ENCODE measurements around the gene ENC1. TPM values are rescaled to one million over a fixed set of nuclear protein-coding genes. Genes with fewer than 3 reads are reported as not detected.

ENC1 gene
- total and polyA plus RNA-seq, 2 of the 4 experiments (the other 2 are of a cell fraction), result 25.6 to 70.8 TPM

DNA sequence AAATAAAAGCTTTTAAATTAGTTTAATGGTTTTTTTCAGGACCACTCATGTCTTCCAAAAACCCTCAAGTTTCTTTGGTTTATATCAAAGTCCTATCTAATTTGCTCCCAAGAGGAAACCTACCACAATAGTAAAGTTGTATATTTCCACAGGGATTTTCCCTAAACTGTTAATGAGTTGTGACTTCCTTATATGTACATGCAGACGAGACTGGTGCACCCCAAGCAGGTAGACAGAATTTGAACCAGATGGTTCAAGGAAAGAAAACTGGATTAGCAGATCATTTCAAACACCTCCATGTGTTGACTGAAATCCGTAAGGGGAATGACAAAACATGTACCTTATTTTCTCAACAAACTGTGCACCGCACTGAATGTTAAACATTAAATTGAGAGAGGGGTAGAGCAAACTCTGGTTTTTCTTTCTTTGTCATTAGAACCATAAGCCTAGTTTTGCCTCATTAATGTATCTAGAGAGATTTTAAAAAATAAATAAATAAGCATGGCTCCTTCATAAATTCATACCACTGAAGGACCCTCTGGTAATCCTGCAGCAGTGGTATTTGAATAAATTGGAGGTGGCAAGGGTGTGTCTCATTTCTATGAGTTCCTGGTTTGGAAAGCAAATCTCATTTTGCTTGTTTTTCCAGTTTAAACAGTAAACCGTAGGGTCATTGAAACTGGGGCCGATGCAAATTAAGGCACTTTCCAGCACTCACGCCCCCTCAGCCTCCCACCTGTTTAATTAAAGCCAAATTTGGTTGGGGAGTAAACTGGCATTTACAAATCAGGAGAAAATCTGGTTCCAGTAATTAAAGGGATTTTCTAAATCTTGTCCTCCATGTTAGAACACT lies 51.1 kb downstream of the ENC1 start:
- no peak overlapping the region for H2BK5ac ChIP-seq (ENCODE audit: low read depth, low read length, poor library complexity, severe bottlenecking)
- no CpG with 5 or more reads among the region's 6 CpGs for WGBS, 2 experiments (ENCODE audit: extremely low coverage in 2 of 2, insufficient read length in 1 of 2)
- H3K18ac ChIP-seq (ENCODE audit: low read depth, low read length), result no peak overlapping the region
- no peak overlapping the region for H3K27ac ChIP-seq (ENCODE audit: insufficient read depth, low read length)
- dilution Hi-C loops (cut with HindIII; ENCODE audit: low sequenced_read_pairs, unreplicated experiment), result no loop called here
- no peak overlapping the region for H4K5ac ChIP-seq (ENCODE audit: low read depth, low read length)
- no peak overlapping the region for H3K4me3 ChIP-seq (ENCODE audit: insufficient read depth, low read depth, low read length)
- ATAC-seq (ENCODE audit: low read depth), result no peak
- H2BK15ac ChIP-seq (ENCODE audit: low read depth, low read length), result no peak overlapping the region
- no peak overlapping the region for H4K91ac ChIP-seq (ENCODE audit: insufficient read depth, low read depth, low read length)
- no peak overlapping the region for H3K14ac ChIP-seq (replicated peaks; ENCODE audit: low read depth, low read length)
- H4K8ac ChIP-seq (ENCODE audit: low read depth in 2 of 2, low read length in 2 of 2), result no peak overlapping the region
- H2AK9ac ChIP-seq (replicated peaks; ENCODE audit: low read depth, low read length, poor library complexity), result no peak overlapping the region
- no peaks in the 10 kb centered on the region for H4K20me1 ChIP-seq (ENCODE audit: insufficient read depth, low read length)
- TF ChIP-seq, protein P1, sequence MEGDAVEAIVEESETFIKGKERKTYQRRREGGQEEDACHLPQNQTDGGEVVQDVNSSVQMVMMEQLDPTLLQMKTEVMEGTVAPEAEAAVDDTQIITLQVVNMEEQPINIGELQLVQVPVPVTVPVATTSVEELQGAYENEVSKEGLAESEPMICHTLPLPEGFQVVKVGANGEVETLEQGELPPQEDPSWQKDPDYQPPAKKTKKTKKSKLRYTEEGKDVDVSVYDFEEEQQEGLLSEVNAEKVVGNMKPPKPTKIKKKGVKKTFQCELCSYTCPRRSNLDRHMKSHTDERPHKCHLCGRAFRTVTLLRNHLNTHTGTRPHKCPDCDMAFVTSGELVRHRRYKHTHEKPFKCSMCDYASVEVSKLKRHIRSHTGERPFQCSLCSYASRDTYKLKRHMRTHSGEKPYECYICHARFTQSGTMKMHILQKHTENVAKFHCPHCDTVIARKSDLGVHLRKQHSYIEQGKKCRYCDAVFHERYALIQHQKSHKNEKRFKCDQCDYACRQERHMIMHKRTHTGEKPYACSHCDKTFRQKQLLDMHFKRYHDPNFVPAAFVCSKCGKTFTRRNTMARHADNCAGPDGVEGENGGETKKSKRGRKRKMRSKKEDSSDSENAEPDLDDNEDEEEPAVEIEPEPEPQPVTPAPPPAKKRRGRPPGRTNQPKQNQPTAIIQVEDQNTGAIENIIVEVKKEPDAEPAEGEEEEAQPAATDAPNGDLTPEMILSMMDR (conservative IDR thresholded peaks at IDR 0.05; ENCODE audit: low read depth, low read length), result no peak
- no peak for TF ChIP-seq RCOR1 (IDR thresholded peaks at IDR 0.05; ENCODE audit: insufficient replicate concordance, low read length)
- TF ChIP-seq, protein P2, sequence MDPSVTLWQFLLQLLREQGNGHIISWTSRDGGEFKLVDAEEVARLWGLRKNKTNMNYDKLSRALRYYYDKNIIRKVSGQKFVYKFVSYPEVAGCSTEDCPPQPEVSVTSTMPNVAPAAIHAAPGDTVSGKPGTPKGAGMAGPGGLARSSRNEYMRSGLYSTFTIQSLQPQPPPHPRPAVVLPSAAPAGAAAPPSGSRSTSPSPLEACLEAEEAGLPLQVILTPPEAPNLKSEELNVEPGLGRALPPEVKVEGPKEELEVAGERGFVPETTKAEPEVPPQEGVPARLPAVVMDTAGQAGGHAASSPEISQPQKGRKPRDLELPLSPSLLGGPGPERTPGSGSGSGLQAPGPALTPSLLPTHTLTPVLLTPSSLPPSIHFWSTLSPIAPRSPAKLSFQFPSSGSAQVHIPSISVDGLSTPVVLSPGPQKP (IDR thresholded peaks at IDR 0.05; ENCODE audit: borderline replicate concordance, low read depth, low read length), result no peak
- no peak for TF ChIP-seq NFE2L2 (IDR thresholded peaks at IDR 0.05; ENCODE audit: low read depth, low read length)
- no peak for TF ChIP-seq CHD1 (IDR thresholded peaks at IDR 0.05; ENCODE audit: low read depth, low read length)
- TF ChIP-seq MAFK (IDR thresholded peaks at IDR 0.05; ENCODE audit: low read depth, low read length), result no peak
- no peak for TF ChIP-seq CEBPB (IDR thresholded peaks at IDR 0.05; ENCODE audit: low read depth, low read length)
- TF ChIP-seq, protein P3, sequence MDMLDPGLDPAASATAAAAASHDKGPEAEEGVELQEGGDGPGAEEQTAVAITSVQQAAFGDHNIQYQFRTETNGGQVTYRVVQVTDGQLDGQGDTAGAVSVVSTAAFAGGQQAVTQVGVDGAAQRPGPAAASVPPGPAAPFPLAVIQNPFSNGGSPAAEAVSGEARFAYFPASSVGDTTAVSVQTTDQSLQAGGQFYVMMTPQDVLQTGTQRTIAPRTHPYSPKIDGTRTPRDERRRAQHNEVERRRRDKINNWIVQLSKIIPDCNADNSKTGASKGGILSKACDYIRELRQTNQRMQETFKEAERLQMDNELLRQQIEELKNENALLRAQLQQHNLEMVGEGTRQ (IDR thresholded peaks at IDR 0.05; ENCODE audit: low read depth, low read length), result no peak
- H3K36me3 ChIP-seq (ENCODE audit: control insufficient read depth, insufficient read depth, low read length), result no peaks in the 10 kb centered on the region
- in situ Hi-C loops (cut with MboI; ENCODE audit: low sequenced_read_pairs), result no loop called here
- H3K9ac ChIP-seq (ENCODE audit: low read depth, low read length), result no peak overlapping the region
- H3K4ac ChIP-seq (ENCODE audit: low read depth, low read length), result no peak overlapping the region
- no peaks in the 10 kb centered on the region for H3K4me1 ChIP-seq (ENCODE audit: control insufficient read depth, insufficient read depth, low read length)
- no peak overlapping the region for H2BK120ac ChIP-seq (ENCODE audit: low read depth, low read length)
- no peak overlapping the region for H2AK5ac ChIP-seq (ENCODE audit: low read depth, low read length)
- no peak overlapping the region for H3K23ac ChIP-seq (ENCODE audit: low read depth, low read length)
- H3K9me3 ChIP-seq (ENCODE audit: control insufficient read depth, insufficient read depth, low read length), result no peaks in the 10 kb centered on the region
- CTCF ChIA-PET, result no interaction called here
- H2AFZ ChIP-seq (replicated peaks; ENCODE audit: low read length, poor library complexity), result no peak overlapping the region
- POLR2A ChIA-PET (ENCODE audit: unreplicated experiment), result no interaction called here
- intact Hi-C loops (cut with micrococcal nuclease), result no loop called here
- no TSS peak for BruUV-seq (replicated peaks)
- no peaks in the 10 kb centered on the region for H3K27me3 ChIP-seq (ENCODE audit: control insufficient read depth, insufficient read depth, low read length)
- H3K79me1 ChIP-seq (ENCODE audit: low read depth in 1 of 2, low read length in 2 of 2), result no peaks in the 10 kb centered on the region
- H3K4me2 ChIP-seq (ENCODE audit: low read depth, low read length), result no peak overlapping the region
- H3K9me1 ChIP-seq (ENCODE audit: insufficient read depth, low read length), result no peaks in the 10 kb centered on the region
- no peak for DNase-seq
- H3K56ac ChIP-seq (ENCODE audit: extremely low read depth, insufficient read depth, low read length), result no peak overlapping the region
- no peak overlapping the region for H2BK20ac ChIP-seq (ENCODE audit: low read depth, low read length)

Measured in IMR-90 (cell line).